Bronchial epithelial cell (primary cell): ENCODE results near the gene NALF2. TPM values are rescaled to one million over a fixed set of nuclear protein-coding genes. Genes with fewer than 3 reads are reported as not detected.
A peak's percentile ranks its signal among the peaks of the same experiment; 100 is the strongest.

ENCODE experiments used
- DNase-seq: peaks from one replicate; pipeline ENCODE4 v3.0.0-alpha.2; 2010; ENCODE audit warnings: low read depth
- FAIRE-seq: peaks from 2 replicates; lab custom pipeline; 2011; peaks lifted over from hg19 to GRCh38; lab: Jason Lieb, UNC
- H3K27me3 ChIP-seq: 2 replicates; pipeline ENCODE4 v1.5.1; 2011; ENCODE audit warnings: low read length; ENCODE audit not compliant: control insufficient read depth, insufficient read depth
- H3K36me3 ChIP-seq: 2 replicates; pipeline ENCODE4 v1.5.1; 2011; ENCODE audit warnings: low read length; ENCODE audit not compliant: control insufficient read depth, insufficient read depth
- H3K4me3 ChIP-seq: 2 replicates; pipeline ENCODE4 v1.5.1; 2011; ENCODE audit warnings: mild to moderate bottlenecking, low read depth, low read length, control low read depth
- total RNA-seq: library from RNA; depleted of rRNA; stranded (reverse); fragments of >200 nt; gene quantifications from 2 replicates; pipeline ENCODE4 v1.2.1, GENCODE V29; 2014
- TF ChIP-seq, protein P1 (sequence below): IDR thresholded peaks from 2 replicates; pipeline ENCODE4 v1.5.1; 2011; ENCODE audit warnings: mild to moderate bottlenecking, moderate library complexity, low read length, control low read depth, inconsistent platforms; ENCODE audit not compliant: insufficient read depth, severe bottlenecking

The NALF2 gene
- total RNA-seq, 1 donor from 2014 or later, result 0.79 TPM

DNA sequence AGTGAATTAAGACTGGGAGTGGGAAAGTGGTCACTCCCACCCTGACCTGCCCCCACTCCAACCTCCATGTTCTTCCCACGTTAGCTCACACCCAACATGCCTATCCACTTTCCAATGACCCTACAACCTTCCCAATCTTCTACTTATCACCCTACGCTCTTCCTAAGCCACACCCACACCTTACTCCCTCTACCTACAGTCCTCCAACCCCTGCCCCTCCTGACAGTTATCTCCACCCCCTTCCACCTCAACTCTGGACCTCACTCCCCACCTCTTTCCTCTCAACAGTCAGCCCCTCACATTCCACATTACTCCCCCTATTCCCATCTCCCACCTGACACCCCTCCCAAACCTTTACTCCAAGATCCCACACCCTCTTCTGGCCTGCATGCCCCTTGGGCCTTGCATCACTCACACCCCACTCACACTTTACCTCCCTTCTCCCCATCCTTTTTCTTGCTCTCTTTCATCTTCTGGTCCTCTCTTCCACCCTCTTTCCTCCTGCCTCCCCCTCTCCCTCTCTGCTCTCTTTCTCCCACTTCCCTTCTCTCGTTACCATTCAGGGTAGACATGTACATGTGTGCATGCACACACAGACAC lies 6.9 kb downstream of the NALF2 start:
- TF ChIP-seq, protein P1, sequence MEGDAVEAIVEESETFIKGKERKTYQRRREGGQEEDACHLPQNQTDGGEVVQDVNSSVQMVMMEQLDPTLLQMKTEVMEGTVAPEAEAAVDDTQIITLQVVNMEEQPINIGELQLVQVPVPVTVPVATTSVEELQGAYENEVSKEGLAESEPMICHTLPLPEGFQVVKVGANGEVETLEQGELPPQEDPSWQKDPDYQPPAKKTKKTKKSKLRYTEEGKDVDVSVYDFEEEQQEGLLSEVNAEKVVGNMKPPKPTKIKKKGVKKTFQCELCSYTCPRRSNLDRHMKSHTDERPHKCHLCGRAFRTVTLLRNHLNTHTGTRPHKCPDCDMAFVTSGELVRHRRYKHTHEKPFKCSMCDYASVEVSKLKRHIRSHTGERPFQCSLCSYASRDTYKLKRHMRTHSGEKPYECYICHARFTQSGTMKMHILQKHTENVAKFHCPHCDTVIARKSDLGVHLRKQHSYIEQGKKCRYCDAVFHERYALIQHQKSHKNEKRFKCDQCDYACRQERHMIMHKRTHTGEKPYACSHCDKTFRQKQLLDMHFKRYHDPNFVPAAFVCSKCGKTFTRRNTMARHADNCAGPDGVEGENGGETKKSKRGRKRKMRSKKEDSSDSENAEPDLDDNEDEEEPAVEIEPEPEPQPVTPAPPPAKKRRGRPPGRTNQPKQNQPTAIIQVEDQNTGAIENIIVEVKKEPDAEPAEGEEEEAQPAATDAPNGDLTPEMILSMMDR, result no peak
- Histone ChIP-seq H3K27me3 (no peaks in the 10 kb centered on the region), H3K36me3 (no peaks in the 10 kb centered on the region), H3K4me3 (no peak overlapping the region)
- no peak for DNase-seq
- FAIRE-seq, result peak; percentile 96

DNA sequence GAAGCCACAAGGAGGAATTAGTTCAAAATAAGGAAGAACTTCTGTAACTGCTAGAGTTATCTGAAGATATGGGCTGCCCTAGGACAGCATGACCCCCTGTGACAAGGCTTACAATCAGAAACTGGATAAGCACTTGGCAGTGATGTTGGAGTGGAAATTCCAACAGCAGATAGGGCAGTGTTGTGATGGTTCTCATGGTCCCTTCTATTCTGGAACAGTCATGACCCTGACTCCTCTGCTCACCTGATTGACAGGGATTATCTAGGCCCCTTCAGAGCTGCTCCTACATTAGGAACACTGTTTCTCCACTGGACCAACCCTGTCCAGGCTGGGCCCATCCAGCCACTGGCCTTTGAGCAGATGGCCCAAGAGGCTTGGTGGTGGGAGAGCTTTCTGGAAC lies 17.9 kb downstream of the NALF2 start:
- DNase-seq (no peak), FAIRE-seq (no peak)
- H3K36me3 ChIP-seq, result no peaks in the 10 kb centered on the region
- TF ChIP-seq, protein P1, result no peak
- H3K27me3 ChIP-seq, result no peaks in the 10 kb centered on the region
- no peak overlapping the region for H3K4me3 ChIP-seq

- FAIRE-seq, result no peak
- Histone ChIP-seq H3K36me3 (no peaks in the 10 kb centered on the region), H3K27me3 (no peaks in the 10 kb centered on the region), H3K4me3 (no peak overlapping the region)
- DNase-seq, result no peak
- TF ChIP-seq, protein P1, result no peak
These were observed 19.2 kb downstream of the NALF2 start for GRCh38 chrX:69523314-69523713.

GRCh38 chrX:69524781-69525363 lies 20.7 kb downstream of the NALF2 start:
- no peaks in the 10 kb centered on the region for H3K36me3 ChIP-seq
- H3K27me3 ChIP-seq, result no peaks in the 10 kb centered on the region
- DNase-seq (no peak), FAIRE-seq (no peak)
- TF ChIP-seq, protein P1, result no peak
- H3K4me3 ChIP-seq, result no peak overlapping the region

DNA sequence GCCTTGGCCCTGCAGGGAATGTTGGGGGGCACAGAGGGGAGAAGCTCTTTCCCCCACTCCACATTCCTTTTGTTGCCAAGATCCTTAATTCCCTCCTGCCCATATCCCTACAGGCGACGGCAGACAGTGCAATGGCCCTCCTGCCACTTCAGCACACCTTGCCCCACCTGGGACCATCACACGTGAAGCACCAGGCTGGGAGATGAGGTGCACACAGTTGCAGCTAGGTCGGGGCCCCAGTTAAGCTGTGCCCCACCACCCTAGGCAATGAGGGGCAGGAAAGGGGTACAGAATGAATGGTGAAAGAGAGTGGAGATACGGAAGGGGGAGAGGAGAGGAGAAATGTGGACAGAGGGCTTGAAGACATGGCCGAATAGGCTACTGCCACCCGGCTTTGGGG lies 26.2 kb downstream of the NALF2 start:
- Histone ChIP-seq H3K27me3 (no peaks in the 10 kb centered on the region), H3K4me3 (no peak overlapping the region), H3K36me3 (no peaks in the 10 kb centered on the region)
- TF ChIP-seq, protein P1, result no peak
- FAIRE-seq (no peak), DNase-seq (no peak)
